ENCODE results near the gene UST.

DNA sequence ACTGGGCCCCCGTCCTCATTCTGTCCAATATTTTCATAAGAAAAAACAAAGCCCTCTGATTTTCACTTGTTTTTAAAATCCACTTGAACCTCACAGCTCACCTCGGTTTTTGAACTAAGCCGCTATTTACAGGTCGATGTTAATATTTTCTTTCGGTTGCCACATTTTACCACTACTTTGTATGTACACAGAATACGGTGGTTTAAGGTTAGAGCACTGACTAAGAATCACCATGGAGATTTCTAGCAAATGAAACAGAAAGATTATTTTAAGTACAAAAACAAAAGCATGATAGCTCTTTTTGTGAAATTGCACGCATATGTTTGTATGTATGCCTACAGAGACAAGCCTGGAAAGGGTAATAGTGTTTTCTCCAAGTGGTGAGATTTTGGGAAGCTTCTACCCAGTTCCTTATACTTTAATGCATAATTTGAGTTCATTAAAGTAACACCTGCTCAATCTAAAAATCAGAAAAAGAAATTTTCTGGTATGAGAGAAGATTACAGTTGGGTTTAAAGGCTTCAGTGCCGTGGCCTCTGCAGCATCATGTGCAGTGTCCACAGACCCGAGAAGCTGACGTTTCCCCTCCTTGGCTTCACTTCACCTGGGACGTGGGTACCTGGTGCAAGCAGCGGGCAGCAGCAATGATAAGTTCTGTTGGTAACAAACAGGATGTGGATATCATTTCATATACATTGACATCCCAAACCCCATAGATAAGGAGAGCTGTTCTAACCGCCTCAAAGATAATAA, 144.0 kb downstream of the UST start:
- no peak for TF ChIP-seq EZH2 (IDR thresholded peaks at IDR 0.05; ENCODE audit: borderline replicate concordance, insufficient read depth, low read depth, low read length, poor library complexity, severe bottlenecking)
- no peak for TF ChIP-seq CTCF (IDR thresholded peaks at IDR 0.05)
